Keratinocyte (primary cell): ENCODE results near the gene PDE10A. TPM values are rescaled to one million over a fixed set of nuclear protein-coding genes. Genes with fewer than 3 reads are reported as not detected.

ENCODE experiments used
- DNase-seq: peaks from one replicate; pipeline ENCODE4 v3.0.0-alpha.2; 2011; ENCODE audit warnings: low read depth, missing footprints, low spot score
- FAIRE-seq: peaks from 2 replicates; lab custom pipeline; 2011; peaks lifted over from hg19 to GRCh38; lab: Jason Lieb, UNC
- H2AFZ ChIP-seq: 2 replicates; pipeline ENCODE4 v1.6.0; 2012; ENCODE audit warnings: low read length, control low read depth, inconsistent platforms; ENCODE audit not compliant: control insufficient read depth
- H3K27ac ChIP-seq: 2 replicates; pipeline ENCODE4 v1.5.1; 2011; ENCODE audit warnings: low read length; ENCODE audit not compliant: control insufficient read depth, insufficient read depth
- H3K27me3 ChIP-seq: 3 replicates; pipeline ENCODE4 v1.6.0; 2011; ENCODE audit warnings: low read length; ENCODE audit not compliant: control insufficient read depth, insufficient read depth; ENCODE audit errors: extremely low read depth
- H3K36me3 ChIP-seq, 2 experiments: 2 replicates in 1 of 2; 3 replicates in 1 of 2; pipeline ENCODE4 v1.5.1; 2011; ENCODE audit warnings: low read length in 2 of 2, mild to moderate bottlenecking in 1 of 2; ENCODE audit not compliant: control insufficient read depth in 2 of 2, insufficient read depth in 2 of 2; ENCODE audit errors: extremely low read depth in 1 of 2
- H3K4me1 ChIP-seq: 3 replicates; pipeline ENCODE4 v1.5.1; 2011; ENCODE audit warnings: low read length; ENCODE audit not compliant: control insufficient read depth, insufficient read depth; ENCODE audit errors: extremely low read depth
- H3K4me2 ChIP-seq: 3 replicates; pipeline ENCODE4 v1.6.0; 2011; ENCODE audit warnings: low read depth, low read length; ENCODE audit not compliant: control insufficient read depth, insufficient read depth; ENCODE audit errors: extremely low read depth
- H3K4me3 ChIP-seq, 3 experiments: fragments of 200-600 bp in 1 of 3; sonication (generic) in 1 of 3; 2 replicates in 2 of 3; 3 replicates in 1 of 3; pipeline ENCODE4 v1.5.1; 2011 to 2016; ENCODE audit warnings: low read length in 3 of 3, mild to moderate bottlenecking in 3 of 3, control low read depth in 2 of 3, inconsistent platforms in 1 of 3, low read depth in 1 of 3, mixed read lengths in 1 of 3, mixed run types in 1 of 3, moderate library complexity in 1 of 3; ENCODE audit not compliant: control insufficient read depth in 2 of 3, insufficient read depth in 2 of 3; ENCODE audit errors: extremely low read depth in 1 of 3
- H3K79me2 ChIP-seq: 2 replicates; pipeline ENCODE4 v1.6.0; 2012; ENCODE audit warnings: low read length; ENCODE audit not compliant: control insufficient read depth, insufficient read depth
- H3K9ac ChIP-seq: 3 replicates; pipeline ENCODE4 v1.6.0; 2011; ENCODE audit warnings: low read length; ENCODE audit not compliant: control insufficient read depth, insufficient read depth; ENCODE audit errors: extremely low read depth
- H3K9me1 ChIP-seq: 3 replicates; pipeline ENCODE4 v1.6.0; 2011; ENCODE audit warnings: low read length; ENCODE audit not compliant: control insufficient read depth, insufficient read depth; ENCODE audit errors: extremely low read depth
- H3K9me3 ChIP-seq: 2 replicates; pipeline ENCODE4 v1.5.1; 2012; ENCODE audit warnings: low read depth, low read length; ENCODE audit not compliant: control insufficient read depth
- H4K20me1 ChIP-seq: 3 replicates; pipeline ENCODE4 v1.6.0; 2011; ENCODE audit warnings: low read length; ENCODE audit not compliant: control insufficient read depth, insufficient read depth; ENCODE audit errors: extremely low read depth
- CTCF ChIP-seq, 3 experiments: IDR thresholded peaks in 1 of 3; conservative IDR thresholded peaks in 1 of 3; optimal IDR thresholded peaks in 1 of 3; 2 replicates in 2 of 3; 3 replicates in 1 of 3; pipeline versions ENCODE3 to v1.5.1; 2011; ENCODE audit warnings: low read length in 3 of 3, mild to moderate bottlenecking in 3 of 3, moderate library complexity in 2 of 3, control low read depth in 1 of 3, inconsistent platforms in 1 of 3; ENCODE audit not compliant: insufficient read depth in 2 of 3; ENCODE audit errors: extremely low read depth in 1 of 3
- EZH2 ChIP-seq: IDR thresholded peaks from one replicate; pipeline ENCODE4 v1.6.1; 2012; ENCODE audit warnings: inconsistent platforms, mild to moderate bottlenecking, low read length, moderate library complexity
- dilution Hi-C: fragments of 300-500 bp; cut with MboI; formaldehyde crosslinking; loops from one replicate; pipeline ENCODE4 v1.7.0; 2020; ENCODE audit warnings: low sequenced_read_pairs; ENCODE audit not compliant: extremely low pct_ligation_motif_present
- polyA plus RNA-seq, 5 experiments: library from polyadenylated mRNA; depleted of rRNA in 3 of 5; stranded (reverse) in 3 of 5; stranded (forward) in 1 of 5; unstranded in 1 of 5; fragments of >200 nt; gene quantifications; 1 replicate in 1 of 5; 2 replicates in 3 of 5; 3 replicates in 1 of 5; pipeline versions ENCODE4 v1.2.1 to v1.2.3, GENCODE V29; 2011 to 2012; ENCODE audit warnings: missing spikeins in 2 of 5, low read depth in 1 of 5, low replicate concordance in 1 of 5

Gene PDE10A
- polyA plus RNA-seq, 1 donor (not counting 4 experiments of a cell fraction or from before 2014, with no cell fraction given), result not detected

- dilution Hi-C loops, result no loop called here
- H4K20me1 ChIP-seq, result no peaks in the 10 kb centered on the region
- no peak for TF ChIP-seq EZH2
- H3K4me3 ChIP-seq, result no peak overlapping the region
- H3K4me2 ChIP-seq, result no peak overlapping the region
- FAIRE-seq, result no peak
- no peaks in the 10 kb centered on the region for H3K4me1 ChIP-seq
- no peaks in the 10 kb centered on the region for H3K79me2 ChIP-seq
- no peaks in the 10 kb centered on the region for H3K9me1 ChIP-seq
- H2AFZ ChIP-seq, result no peak overlapping the region
- no peak overlapping the region for H3K27ac ChIP-seq
- H3K27me3 ChIP-seq, result no peaks in the 10 kb centered on the region
- H3K9ac ChIP-seq, result no peak overlapping the region
- no peak for DNase-seq
- no peaks in the 10 kb centered on the region for H3K36me3 ChIP-seq
- H3K9me3 ChIP-seq, result peaks cover 8% of the 10 kb centered on the region
These were observed 364.2 kb downstream of the PDE10A start for GRCh38 chr6:165298875-165299274.

- Histone ChIP-seq H3K4me2 (no peak overlapping the region), H3K9ac (no peak overlapping the region), H4K20me1 (no peaks in the 10 kb centered on the region), H3K36me3 (no peaks in the 10 kb centered on the region), H2AFZ (no peak overlapping the region), H3K9me3 (peaks cover 8% of the 10 kb centered on the region), H3K79me2 (no peaks in the 10 kb centered on the region), H3K9me1 (no peaks in the 10 kb centered on the region), H3K27me3 (no peaks in the 10 kb centered on the region), H3K27ac (no peak overlapping the region), H3K4me3 (no peak overlapping the region), H3K4me1 (no peaks in the 10 kb centered on the region)
- no peak for FAIRE-seq
- dilution Hi-C loops, result no loop called here
- TF ChIP-seq CTCF (optimal IDR thresholded peaks at IDR 0.05 in 1 of 3, IDR thresholded peaks at IDR 0.05 in 1 of 3, conservative IDR thresholded peaks at IDR 0.05 in 1 of 3; ENCODE audit: extremely low read depth in 1 of 3, insufficient read depth in 2 of 3, low read length in 3 of 3), result no peak
- no peak for TF ChIP-seq EZH2
- DNase-seq, result no peak
These were observed 364.6 kb downstream of the PDE10A start for GRCh38 chr6:165298402-165298801.

- Histone ChIP-seq H3K9me3 (no peaks in the 10 kb centered on the region), H4K20me1 (no peaks in the 10 kb centered on the region), H3K4me3 (no peak overlapping the region), H3K9me1 (no peaks in the 10 kb centered on the region), H3K9ac (no peak overlapping the region), H3K79me2 (no peaks in the 10 kb centered on the region), H3K36me3 (no peaks in the 10 kb centered on the region), H3K4me2 (no peak overlapping the region), H3K27ac (no peak overlapping the region), H2AFZ (no peak overlapping the region), H3K27me3 (no peaks in the 10 kb centered on the region), H3K4me1 (no peaks in the 10 kb centered on the region)
- TF ChIP-seq CTCF (optimal IDR thresholded peaks at IDR 0.05 in 1 of 3, IDR thresholded peaks at IDR 0.05 in 1 of 3, conservative IDR thresholded peaks at IDR 0.05 in 1 of 3; ENCODE audit: extremely low read depth in 1 of 3, insufficient read depth in 2 of 3, low read length in 3 of 3), result no peak
- TF ChIP-seq EZH2, result no peak
- DNase-seq, result no peak
- no peak for FAIRE-seq
- dilution Hi-C loops, result no loop called here
These were observed 370.4 kb downstream of the PDE10A start for GRCh38 chr6:165292657-165293056.
